ENCODE data around the gene GAB4.

DNA sequence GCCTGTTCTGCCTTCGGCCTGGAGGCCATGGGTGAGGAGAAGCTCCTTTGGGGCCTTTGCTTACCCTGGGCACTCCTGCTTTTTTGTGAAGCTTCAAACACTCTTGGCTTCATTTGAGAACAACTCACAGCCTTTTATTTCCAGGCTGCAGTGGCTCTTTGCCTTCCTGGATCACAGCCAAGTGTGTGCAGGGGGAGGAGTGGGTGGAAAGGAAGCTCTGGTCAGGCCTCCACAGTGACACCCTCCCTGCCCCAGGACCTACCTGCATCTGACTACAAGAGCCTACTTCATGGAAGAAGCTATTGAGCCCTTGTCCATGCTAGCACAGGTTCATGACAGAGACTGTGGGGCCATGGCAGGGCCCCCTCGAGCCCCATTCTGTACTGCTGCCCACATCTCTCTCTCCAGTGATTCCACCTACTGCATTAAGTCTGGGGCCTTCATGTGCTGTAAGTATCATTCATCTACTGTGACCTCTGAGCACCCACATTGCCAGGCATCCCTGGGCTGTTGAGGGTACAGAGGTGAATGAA, 52.3 kb downstream of the GAB4 start:
- TF ChIP-seq CTCF (conservative IDR thresholded peaks at IDR 0.05; ENCODE audit: low read depth, low read length) (no peak), POLR2A (IDR thresholded peaks at IDR 0.05; ENCODE audit: low read depth, low read length) (no peak), MAFK (IDR thresholded peaks at IDR 0.05; ENCODE audit: low read depth, low read length) (no peak), RFX5 (IDR thresholded peaks at IDR 0.05; ENCODE audit: low read depth, low read length) (no peak), CHD1 (IDR thresholded peaks at IDR 0.05; ENCODE audit: low read depth, low read length) (no peak), RAD21 (IDR thresholded peaks at IDR 0.05; ENCODE audit: low read length) (no peak), FOS (IDR thresholded peaks at IDR 0.05; ENCODE audit: low read depth, low read length) (no peak), RCOR1 (IDR thresholded peaks at IDR 0.05; ENCODE audit: insufficient replicate concordance, low read length) (no peak), SMC3 (IDR thresholded peaks at IDR 0.05; ENCODE audit: low read depth, low read length) (no peak), BHLHE40 (IDR thresholded peaks at IDR 0.05; ENCODE audit: low read depth, low read length) (no peak), MXI1 (IDR thresholded peaks at IDR 0.05; ENCODE audit: borderline replicate concordance, low read depth, low read length) (no peak)
- TF ChIP-seq, protein P1, sequence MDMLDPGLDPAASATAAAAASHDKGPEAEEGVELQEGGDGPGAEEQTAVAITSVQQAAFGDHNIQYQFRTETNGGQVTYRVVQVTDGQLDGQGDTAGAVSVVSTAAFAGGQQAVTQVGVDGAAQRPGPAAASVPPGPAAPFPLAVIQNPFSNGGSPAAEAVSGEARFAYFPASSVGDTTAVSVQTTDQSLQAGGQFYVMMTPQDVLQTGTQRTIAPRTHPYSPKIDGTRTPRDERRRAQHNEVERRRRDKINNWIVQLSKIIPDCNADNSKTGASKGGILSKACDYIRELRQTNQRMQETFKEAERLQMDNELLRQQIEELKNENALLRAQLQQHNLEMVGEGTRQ (IDR thresholded peaks at IDR 0.05; ENCODE audit: low read depth, low read length): no peak

Data from IMR-90 (cell line).